Measurements from ENCODE around the gene HMMR. TPM values are rescaled to one million over a fixed set of nuclear protein-coding genes. Genes with fewer than 3 reads are reported as not detected.

Gene HMMR
- total and polyA plus RNA-seq, 2 donors from 2014 or later, result 0.58 to 0.91 TPM

- peak in 2 of 5 donors; percentile 7 to 64 for DNase-seq
- intact Hi-C loops (cut with DNase I), result no loop called here
- Histone ChIP-seq H3K27ac (ENCODE audit: low read depth in 2 of 2, low read length in 2 of 2) (no peak overlapping the region), H3K36me3 (ENCODE audit: control insufficient read depth in 2 of 3, insufficient read depth in 3 of 3, low read length in 3 of 3) (peaks cover 4 to 34% (median 13%) of the 10 kb centered on the region in 3 donors), H3K9me3 (ENCODE audit: control insufficient read depth in 2 of 3, insufficient read depth in 1 of 3, low read length in 3 of 3) (no peaks in the 10 kb centered on the region), H3K4me3 (ENCODE audit: low read length in 3 of 3) (no peak overlapping the region), H3K9ac (ENCODE audit: low read length in 3 of 3) (no peak overlapping the region), H3K27me3 (ENCODE audit: control insufficient read depth, insufficient read depth, low read length) (no peaks in the 10 kb centered on the region), H3K4me1 (ENCODE audit: control insufficient read depth in 2 of 3, insufficient read depth in 2 of 3, low read depth in 1 of 3, low read length in 3 of 3) (peaks cover 8 to 15% (median 9%) of the 10 kb centered on the region in 3 donors)
- TF ChIP-seq, protein P1, sequence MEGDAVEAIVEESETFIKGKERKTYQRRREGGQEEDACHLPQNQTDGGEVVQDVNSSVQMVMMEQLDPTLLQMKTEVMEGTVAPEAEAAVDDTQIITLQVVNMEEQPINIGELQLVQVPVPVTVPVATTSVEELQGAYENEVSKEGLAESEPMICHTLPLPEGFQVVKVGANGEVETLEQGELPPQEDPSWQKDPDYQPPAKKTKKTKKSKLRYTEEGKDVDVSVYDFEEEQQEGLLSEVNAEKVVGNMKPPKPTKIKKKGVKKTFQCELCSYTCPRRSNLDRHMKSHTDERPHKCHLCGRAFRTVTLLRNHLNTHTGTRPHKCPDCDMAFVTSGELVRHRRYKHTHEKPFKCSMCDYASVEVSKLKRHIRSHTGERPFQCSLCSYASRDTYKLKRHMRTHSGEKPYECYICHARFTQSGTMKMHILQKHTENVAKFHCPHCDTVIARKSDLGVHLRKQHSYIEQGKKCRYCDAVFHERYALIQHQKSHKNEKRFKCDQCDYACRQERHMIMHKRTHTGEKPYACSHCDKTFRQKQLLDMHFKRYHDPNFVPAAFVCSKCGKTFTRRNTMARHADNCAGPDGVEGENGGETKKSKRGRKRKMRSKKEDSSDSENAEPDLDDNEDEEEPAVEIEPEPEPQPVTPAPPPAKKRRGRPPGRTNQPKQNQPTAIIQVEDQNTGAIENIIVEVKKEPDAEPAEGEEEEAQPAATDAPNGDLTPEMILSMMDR (IDR thresholded peaks at IDR 0.05; ENCODE audit: borderline replicate concordance, extremely low read depth, insufficient read depth), result no peak
- no peak for FAIRE-seq
Measured at GRCh38 chr5:163512526-163512925, 52.1 kb downstream of the HMMR start.

GRCh38 chr5:163525096-163525495, 64.7 kb downstream of the HMMR start:
- intact Hi-C loops (cut with DNase I), result no loop called here
- no peaks in the 10 kb centered on the region for H3K27me3 ChIP-seq (ENCODE audit: control insufficient read depth, insufficient read depth, low read length)
- TF ChIP-seq, protein P1 (IDR thresholded peaks at IDR 0.05; ENCODE audit: borderline replicate concordance, extremely low read depth, insufficient read depth), result no peak
- H3K27ac ChIP-seq (ENCODE audit: low read depth in 2 of 2, low read length in 2 of 2), result no peak overlapping the region
- FAIRE-seq, result no peak
- H3K36me3 ChIP-seq (ENCODE audit: control insufficient read depth in 2 of 3, insufficient read depth in 3 of 3, low read length in 3 of 3), result peaks cover 2 to 7% (median 6%) of the 10 kb centered on the region in 3 donors
- H3K4me3 ChIP-seq (ENCODE audit: low read length in 3 of 3), result no peak overlapping the region
- no peak for DNase-seq
- no peak overlapping the region for H3K9ac ChIP-seq (ENCODE audit: low read length in 3 of 3)
- H3K4me1 ChIP-seq (ENCODE audit: control insufficient read depth in 2 of 3, insufficient read depth in 2 of 3, low read depth in 1 of 3, low read length in 3 of 3), result no peaks in the 10 kb centered on the region
- no peaks in the 10 kb centered on the region for H3K9me3 ChIP-seq (ENCODE audit: control insufficient read depth in 2 of 3, insufficient read depth in 1 of 3, low read length in 3 of 3)

GRCh38 chr5:163529698-163530097, 69.3 kb downstream of the HMMR start:
- FAIRE-seq (no peak), DNase-seq (peak in 3 of 5 donors; percentile 13 to 21 (median 21))

More at GRCh38 chr5:163529698-163530097, 69.3 kb downstream of the HMMR start:
- TF ChIP-seq, protein P1 (IDR thresholded peaks at IDR 0.05; ENCODE audit: borderline replicate concordance, extremely low read depth, insufficient read depth), result no peak
- no peak overlapping the region for H3K4me3 ChIP-seq (ENCODE audit: low read length in 3 of 3)
- no peak overlapping the region for H3K9ac ChIP-seq (ENCODE audit: low read length in 3 of 3)
- H3K9me3 ChIP-seq (ENCODE audit: control insufficient read depth in 2 of 3, insufficient read depth in 1 of 3, low read length in 3 of 3), result no peaks in the 10 kb centered on the region
- intact Hi-C loops (cut with DNase I), result no loop called here
- H3K27ac ChIP-seq (ENCODE audit: low read depth in 2 of 2, low read length in 2 of 2), result no peak overlapping the region
- no peaks in the 10 kb centered on the region for H3K4me1 ChIP-seq (ENCODE audit: control insufficient read depth in 2 of 3, insufficient read depth in 2 of 3, low read depth in 1 of 3, low read length in 3 of 3)
- H3K27me3 ChIP-seq (ENCODE audit: control insufficient read depth, insufficient read depth, low read length), result no peaks in the 10 kb centered on the region
- no peaks in the 10 kb centered on the region for H3K36me3 ChIP-seq (ENCODE audit: control insufficient read depth in 2 of 3, insufficient read depth in 3 of 3, low read length in 3 of 3)

All from kidney (tissue), 14 donors.